ENCODE measurements around the gene MME. TPM values are rescaled to one million over a fixed set of nuclear protein-coding genes. Genes with fewer than 3 reads are reported as not detected.

Gene MME
- total RNA-seq, 6 experiments from 2014 or later, result 40.3 to 85.5 (median 67.1) TPM

GRCh38 chr3:155149494-155149893 lies 69.4 kb downstream of the MME start:
- H3K4me3 Mint-ChIP-seq, result no peak overlapping the region
- no peaks in the 10 kb centered on the region for H3K9me3 Mint-ChIP-seq
- H3K36me3 Mint-ChIP-seq (ENCODE audit: low read depth), result peaks cover 28% of the 10 kb centered on the region
- TF ChIP-seq, protein P1, sequence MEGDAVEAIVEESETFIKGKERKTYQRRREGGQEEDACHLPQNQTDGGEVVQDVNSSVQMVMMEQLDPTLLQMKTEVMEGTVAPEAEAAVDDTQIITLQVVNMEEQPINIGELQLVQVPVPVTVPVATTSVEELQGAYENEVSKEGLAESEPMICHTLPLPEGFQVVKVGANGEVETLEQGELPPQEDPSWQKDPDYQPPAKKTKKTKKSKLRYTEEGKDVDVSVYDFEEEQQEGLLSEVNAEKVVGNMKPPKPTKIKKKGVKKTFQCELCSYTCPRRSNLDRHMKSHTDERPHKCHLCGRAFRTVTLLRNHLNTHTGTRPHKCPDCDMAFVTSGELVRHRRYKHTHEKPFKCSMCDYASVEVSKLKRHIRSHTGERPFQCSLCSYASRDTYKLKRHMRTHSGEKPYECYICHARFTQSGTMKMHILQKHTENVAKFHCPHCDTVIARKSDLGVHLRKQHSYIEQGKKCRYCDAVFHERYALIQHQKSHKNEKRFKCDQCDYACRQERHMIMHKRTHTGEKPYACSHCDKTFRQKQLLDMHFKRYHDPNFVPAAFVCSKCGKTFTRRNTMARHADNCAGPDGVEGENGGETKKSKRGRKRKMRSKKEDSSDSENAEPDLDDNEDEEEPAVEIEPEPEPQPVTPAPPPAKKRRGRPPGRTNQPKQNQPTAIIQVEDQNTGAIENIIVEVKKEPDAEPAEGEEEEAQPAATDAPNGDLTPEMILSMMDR (IDR thresholded peaks at IDR 0.05), result no peak
- no peaks in the 10 kb centered on the region for H3K27me3 Mint-ChIP-seq (ENCODE audit: insufficient read depth)
- DNase-seq, result no peak
- H3K27ac Mint-ChIP-seq, result no peak overlapping the region
- H3K4me1 Mint-ChIP-seq (ENCODE audit: low read depth), result peaks cover 13% of the 10 kb centered on the region

DNA sequence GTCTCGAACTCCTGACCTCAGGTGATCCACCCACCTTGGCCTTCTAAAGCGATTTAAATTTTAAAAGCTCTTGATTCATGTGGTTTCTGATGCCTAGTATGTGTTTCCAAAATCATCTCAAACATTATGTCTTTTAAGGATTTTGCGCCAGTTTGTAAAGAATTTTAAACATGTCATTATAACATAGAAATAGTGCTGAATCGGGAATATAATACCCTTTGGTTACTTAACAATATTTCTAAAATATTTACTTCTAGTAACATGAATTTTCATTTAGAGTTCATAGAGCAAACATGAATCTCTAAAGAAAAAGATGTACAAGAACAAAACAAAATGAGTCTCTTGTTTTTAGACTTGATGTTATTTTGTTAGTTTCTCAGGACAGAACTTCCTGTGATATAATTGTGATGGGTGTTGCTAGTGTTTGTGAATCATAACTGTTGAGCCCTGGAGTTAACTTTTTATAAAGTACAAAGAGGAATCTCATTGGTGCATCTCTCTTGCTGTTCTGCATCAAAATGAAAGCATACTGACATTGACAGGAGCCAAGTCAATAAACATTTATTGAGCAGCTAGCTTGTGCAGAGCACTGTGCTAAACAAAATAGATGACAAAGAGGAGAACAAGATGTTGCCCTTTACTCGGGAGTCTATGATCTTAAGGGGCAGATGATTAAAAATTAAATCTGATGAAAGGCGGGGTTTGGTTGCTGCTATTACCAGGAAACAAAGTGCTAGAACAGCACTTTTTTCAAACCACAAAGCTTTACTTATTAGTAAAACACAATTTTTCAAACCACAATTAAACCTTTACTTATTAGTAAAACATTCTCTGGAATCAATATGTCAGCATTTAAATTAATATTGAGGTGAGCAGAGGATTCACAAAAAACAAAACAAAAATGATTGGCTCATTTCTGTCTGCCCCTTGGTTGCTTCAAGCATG lies 73.4 kb downstream of the MME start:
- peaks cover 18% of the 10 kb centered on the region for H3K4me1 Mint-ChIP-seq (ENCODE audit: low read depth)
- DNase-seq, result no peak
- no peaks in the 10 kb centered on the region for H3K9me3 Mint-ChIP-seq
- H3K4me3 Mint-ChIP-seq, result no peak overlapping the region
- H3K27me3 Mint-ChIP-seq (ENCODE audit: insufficient read depth), result no peaks in the 10 kb centered on the region
- TF ChIP-seq, protein P1 (IDR thresholded peaks at IDR 0.05), result no peak
- H3K27ac Mint-ChIP-seq, result no peak overlapping the region
- H3K36me3 Mint-ChIP-seq (ENCODE audit: low read depth), result peaks cover 13% of the 10 kb centered on the region

DNA sequence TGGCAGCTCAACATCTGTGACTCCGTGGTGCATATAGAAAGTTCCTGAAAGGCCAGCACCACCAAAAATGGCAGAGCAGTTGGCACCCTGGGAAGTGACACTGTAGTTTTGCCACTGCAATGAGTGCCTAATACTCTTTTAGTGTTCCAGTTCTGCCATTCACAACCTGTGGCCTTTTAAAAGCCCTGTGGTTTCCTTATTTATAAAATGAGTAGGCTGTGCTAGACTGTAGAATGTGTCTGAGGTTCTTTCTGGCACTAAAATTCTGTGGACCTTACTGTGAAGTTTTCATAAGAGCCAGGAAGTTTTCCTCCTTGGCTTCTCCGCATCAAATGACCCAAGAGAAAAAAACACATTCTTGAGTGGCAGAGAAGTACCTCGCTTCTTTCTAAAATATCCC lies 74.1 kb downstream of the MME start:
- TF ChIP-seq, protein P1 (IDR thresholded peaks at IDR 0.05), result no peak
- H3K27me3 Mint-ChIP-seq (ENCODE audit: insufficient read depth), result no peaks in the 10 kb centered on the region
- DNase-seq, result no peak
- no peaks in the 10 kb centered on the region for H3K9me3 Mint-ChIP-seq
- H3K4me3 Mint-ChIP-seq, result no peak overlapping the region
- no peak overlapping the region for H3K27ac Mint-ChIP-seq
- peaks cover 13% of the 10 kb centered on the region for H3K36me3 Mint-ChIP-seq (ENCODE audit: low read depth)
- H3K4me1 Mint-ChIP-seq (ENCODE audit: low read depth), result peaks cover 18% of the 10 kb centered on the region

DNA sequence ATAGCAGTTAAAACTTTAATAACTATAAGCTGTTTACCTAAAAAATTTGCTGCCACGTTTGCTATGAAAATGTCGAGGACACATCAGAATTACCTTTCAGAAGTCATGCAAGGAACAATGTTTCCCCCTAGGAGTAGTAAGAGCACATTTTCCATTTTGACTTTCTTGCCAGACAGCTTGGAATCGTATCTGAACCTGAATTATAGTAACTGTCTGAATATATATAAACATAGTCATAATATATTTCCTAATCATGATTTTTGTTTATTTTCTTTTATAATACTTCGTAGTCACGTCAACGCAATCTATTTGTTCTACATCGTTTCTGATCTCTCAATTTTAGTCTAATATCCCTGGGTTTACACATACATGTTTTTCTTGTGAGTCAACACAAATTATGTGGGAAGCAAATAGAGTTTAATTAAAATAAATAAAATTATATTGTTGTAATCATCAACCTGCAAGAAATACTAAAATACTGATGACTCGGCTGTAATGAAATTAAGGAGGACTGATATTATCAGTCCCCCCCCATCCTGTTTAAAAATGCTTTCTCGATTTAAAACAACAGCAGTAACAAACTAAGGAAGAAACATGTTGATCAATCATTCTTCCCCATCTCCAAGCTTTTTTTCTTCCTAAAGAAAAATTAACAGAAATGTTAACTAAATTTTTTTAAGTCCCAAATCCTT lies 78.4 kb downstream of the MME start:
- H3K27ac Mint-ChIP-seq, result no peak overlapping the region
- TF ChIP-seq, protein P1 (IDR thresholded peaks at IDR 0.05), result no peak
- no peak overlapping the region for H3K4me3 Mint-ChIP-seq
- DNase-seq, result no peak
- no peaks in the 10 kb centered on the region for H3K9me3 Mint-ChIP-seq
- H3K4me1 Mint-ChIP-seq (ENCODE audit: low read depth), result peaks cover 14% of the 10 kb centered on the region
- peaks cover 2% of the 10 kb centered on the region for H3K36me3 Mint-ChIP-seq (ENCODE audit: low read depth)
- no peaks in the 10 kb centered on the region for H3K27me3 Mint-ChIP-seq (ENCODE audit: insufficient read depth)

- no peaks in the 10 kb centered on the region for H3K9me3 Mint-ChIP-seq
- no peak overlapping the region for H3K27ac Mint-ChIP-seq
- peaks cover 7% of the 10 kb centered on the region; the same call in 1 of the 2 replicates for H3K4me1 Mint-ChIP-seq (ENCODE audit: low read depth)
- TF ChIP-seq, protein P1 (IDR thresholded peaks at IDR 0.05), result no peak
- no peaks in the 10 kb centered on the region for H3K27me3 Mint-ChIP-seq (ENCODE audit: insufficient read depth)
- no peak for DNase-seq
- H3K4me3 Mint-ChIP-seq, result no peak overlapping the region
- H3K36me3 Mint-ChIP-seq (ENCODE audit: low read depth), result no peaks in the 10 kb centered on the region; the same call in 1 of the 2 replicates
Measured at GRCh38 chr3:155159301-155159700, 79.2 kb downstream of the MME start.
